ENCODE data around the gene ELP5.
A peak's percentile ranks its signal among the peaks of the same experiment; 100 is the strongest.

ELP5 gene

DNA sequence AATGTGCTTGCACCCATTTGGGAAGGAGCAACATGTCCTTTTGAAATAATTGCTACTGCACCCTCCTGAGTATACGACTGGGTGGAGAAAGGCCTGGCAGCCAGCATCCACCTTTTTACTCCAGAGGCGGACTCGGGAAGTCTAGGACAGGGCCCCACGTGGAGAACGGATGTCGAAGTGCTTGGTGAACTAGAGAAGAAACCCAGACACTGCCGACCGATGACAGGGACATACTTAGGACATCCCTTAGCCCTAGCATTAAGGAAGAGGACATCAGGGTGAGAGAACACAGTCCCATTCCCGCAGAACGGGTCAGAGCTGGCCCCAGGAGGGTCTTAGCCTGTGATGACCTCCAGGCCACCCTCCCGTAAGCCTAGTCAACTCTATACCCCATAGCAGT lies 38.7 kb downstream of the ELP5 start:
- TF ChIP-seq, protein P1, sequence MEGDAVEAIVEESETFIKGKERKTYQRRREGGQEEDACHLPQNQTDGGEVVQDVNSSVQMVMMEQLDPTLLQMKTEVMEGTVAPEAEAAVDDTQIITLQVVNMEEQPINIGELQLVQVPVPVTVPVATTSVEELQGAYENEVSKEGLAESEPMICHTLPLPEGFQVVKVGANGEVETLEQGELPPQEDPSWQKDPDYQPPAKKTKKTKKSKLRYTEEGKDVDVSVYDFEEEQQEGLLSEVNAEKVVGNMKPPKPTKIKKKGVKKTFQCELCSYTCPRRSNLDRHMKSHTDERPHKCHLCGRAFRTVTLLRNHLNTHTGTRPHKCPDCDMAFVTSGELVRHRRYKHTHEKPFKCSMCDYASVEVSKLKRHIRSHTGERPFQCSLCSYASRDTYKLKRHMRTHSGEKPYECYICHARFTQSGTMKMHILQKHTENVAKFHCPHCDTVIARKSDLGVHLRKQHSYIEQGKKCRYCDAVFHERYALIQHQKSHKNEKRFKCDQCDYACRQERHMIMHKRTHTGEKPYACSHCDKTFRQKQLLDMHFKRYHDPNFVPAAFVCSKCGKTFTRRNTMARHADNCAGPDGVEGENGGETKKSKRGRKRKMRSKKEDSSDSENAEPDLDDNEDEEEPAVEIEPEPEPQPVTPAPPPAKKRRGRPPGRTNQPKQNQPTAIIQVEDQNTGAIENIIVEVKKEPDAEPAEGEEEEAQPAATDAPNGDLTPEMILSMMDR (IDR thresholded peaks at IDR 0.05; ENCODE audit: borderline replicate concordance, control extremely low read depth, extremely low read depth, insufficient read depth, missing control alignments), result no peak
- in situ Hi-C loops (cut with MboI; ENCODE audit: low sequenced_read_pairs, unreplicated experiment), result loop anchor here (25.0 kb wide), 1 partner anchor 253 kb away; the partner anchor contains the start of genes SLC16A11 and SLC16A13
- peak; percentile 17 for DNase-seq (ENCODE audit: low spot score)

DNA sequence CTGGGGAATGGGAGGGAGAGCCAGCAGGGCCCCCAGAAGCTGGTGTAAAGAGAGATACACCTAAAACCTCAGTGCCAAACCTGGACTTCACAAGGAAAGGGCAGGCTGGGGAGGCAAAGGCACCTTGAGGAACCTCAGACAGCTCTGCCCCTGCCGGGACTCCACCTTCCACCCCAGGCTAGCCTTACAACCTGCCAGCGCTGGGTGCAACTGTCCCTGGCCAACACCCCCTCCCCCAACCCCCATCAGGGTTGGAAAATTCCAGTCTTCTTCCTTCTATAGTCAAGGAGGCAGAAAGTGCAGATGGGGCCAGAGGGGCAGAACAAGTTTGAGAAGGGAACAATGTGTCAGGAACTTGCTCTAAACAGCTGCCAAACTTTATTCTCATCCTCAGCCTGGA lies 40.2 kb downstream of the ELP5 start:
- DNase-seq (ENCODE audit: low spot score), result no peak
- TF ChIP-seq, protein P1 (IDR thresholded peaks at IDR 0.05; ENCODE audit: borderline replicate concordance, control extremely low read depth, extremely low read depth, insufficient read depth, missing control alignments), result no peak
- in situ Hi-C loops (cut with MboI; ENCODE audit: low sequenced_read_pairs, unreplicated experiment), result loop anchor here (25.0 kb wide), 1 partner anchor 255 kb away; the partner anchor contains the start of genes SLC16A11 and SLC16A13

DNA sequence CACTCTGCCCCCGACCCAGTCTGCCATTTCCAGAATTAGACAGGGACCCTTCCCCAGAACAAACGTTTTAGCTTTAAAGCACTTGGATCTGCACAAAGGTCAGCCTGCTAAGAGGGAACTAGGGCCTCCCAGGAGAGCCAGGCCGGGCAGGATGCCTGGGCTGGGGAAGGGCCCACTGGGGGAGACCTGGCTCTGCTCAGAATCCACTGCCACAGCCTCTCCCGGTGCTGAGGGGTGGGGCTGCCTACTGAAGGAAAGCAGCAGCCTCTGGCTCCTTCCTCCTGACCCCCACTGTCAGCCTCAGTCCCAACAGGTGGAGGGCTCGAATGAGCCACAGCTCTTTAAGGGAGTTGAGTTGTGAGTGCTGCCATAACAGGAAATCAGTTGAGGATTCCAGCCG lies 40.7 kb downstream of the ELP5 start:
- TF ChIP-seq, protein P1 (IDR thresholded peaks at IDR 0.05; ENCODE audit: borderline replicate concordance, control extremely low read depth, extremely low read depth, insufficient read depth, missing control alignments), result no peak
- in situ Hi-C loops (cut with MboI; ENCODE audit: low sequenced_read_pairs, unreplicated experiment), result loop anchor here (25.0 kb wide), 1 partner anchor 255 kb away; the partner anchor contains the start of genes SLC16A11 and SLC16A13
- DNase-seq (ENCODE audit: low spot score), result peak; percentile 34

DNA sequence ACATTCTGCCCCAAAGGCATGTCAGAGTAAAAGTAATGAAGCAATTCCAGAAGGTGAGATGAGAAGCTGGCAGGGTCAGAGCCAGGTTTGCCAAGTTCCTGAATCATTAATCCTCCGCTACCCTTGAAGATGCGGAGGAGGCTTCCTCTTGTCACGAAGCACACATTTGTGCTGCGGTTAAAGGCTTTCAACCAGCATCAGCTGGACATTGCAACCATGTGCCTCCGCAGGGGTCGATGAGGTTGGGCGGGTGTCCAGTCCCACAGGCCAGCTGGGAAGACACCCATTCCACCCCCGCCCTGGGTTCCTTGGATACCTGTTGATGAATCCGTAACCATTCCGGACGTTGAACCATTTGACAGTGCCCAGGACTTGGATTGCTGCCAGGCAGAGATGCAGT lies 41.1 kb downstream of the ELP5 start:
- in situ Hi-C loops (cut with MboI; ENCODE audit: low sequenced_read_pairs, unreplicated experiment), result loop anchor here (25.0 kb wide), 1 partner anchor 256 kb away; the partner anchor contains the start of genes SLC16A11 and SLC16A13
- peak; percentile 12 for DNase-seq (ENCODE audit: low spot score)
- TF ChIP-seq, protein P1 (IDR thresholded peaks at IDR 0.05; ENCODE audit: borderline replicate concordance, control extremely low read depth, extremely low read depth, insufficient read depth, missing control alignments), result no peak

DNA sequence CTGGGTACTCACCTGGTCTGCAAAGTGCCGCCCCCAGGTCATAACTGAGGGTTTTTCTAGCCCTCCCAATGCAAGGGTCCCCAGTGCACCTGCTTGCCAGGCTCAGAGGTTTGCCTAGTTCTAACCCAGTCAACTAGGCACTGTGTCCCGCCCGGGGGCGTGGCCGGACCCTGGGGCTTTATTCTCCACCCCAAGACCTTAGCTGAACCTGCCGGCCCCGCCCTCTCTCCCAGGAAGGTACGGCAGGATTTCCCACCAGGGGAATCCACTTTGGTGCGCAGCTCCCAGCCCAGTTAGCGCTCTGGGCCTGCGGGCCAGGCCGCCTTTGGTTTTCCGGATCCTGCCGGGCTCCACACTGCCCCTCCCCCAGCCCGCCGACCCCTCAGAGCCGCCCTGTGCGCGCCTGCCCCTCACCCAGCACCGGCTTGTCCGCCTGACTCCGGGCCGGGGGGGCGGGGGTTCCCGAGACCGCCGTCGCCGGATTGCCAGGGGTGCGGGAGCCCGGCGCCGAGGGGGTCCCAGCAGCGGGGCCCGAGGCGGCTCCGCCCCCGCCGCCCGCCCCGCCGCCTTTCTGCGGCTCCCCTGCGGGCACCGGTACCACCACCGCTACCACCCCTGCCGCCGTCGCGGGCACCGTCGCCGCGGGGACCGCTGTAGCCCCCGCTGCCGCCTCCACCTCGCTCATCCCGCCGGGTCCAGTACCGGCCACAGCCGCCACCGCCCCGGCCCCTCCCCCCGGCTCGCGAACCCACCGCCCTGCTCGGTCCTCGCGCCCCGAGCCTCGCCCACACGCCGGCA lies 42.0 kb downstream of the ELP5 start:
- DNase-seq (ENCODE audit: low spot score), result no peak
- in situ Hi-C loops (cut with MboI; ENCODE audit: low sequenced_read_pairs, unreplicated experiment), result loop anchor here (25.0 kb wide), 1 partner anchor 257 kb away; the partner anchor contains the start of genes SLC16A11 and SLC16A13
- TF ChIP-seq, protein P1 (IDR thresholded peaks at IDR 0.05; ENCODE audit: borderline replicate concordance, control extremely low read depth, extremely low read depth, insufficient read depth, missing control alignments), result no peak

DNA sequence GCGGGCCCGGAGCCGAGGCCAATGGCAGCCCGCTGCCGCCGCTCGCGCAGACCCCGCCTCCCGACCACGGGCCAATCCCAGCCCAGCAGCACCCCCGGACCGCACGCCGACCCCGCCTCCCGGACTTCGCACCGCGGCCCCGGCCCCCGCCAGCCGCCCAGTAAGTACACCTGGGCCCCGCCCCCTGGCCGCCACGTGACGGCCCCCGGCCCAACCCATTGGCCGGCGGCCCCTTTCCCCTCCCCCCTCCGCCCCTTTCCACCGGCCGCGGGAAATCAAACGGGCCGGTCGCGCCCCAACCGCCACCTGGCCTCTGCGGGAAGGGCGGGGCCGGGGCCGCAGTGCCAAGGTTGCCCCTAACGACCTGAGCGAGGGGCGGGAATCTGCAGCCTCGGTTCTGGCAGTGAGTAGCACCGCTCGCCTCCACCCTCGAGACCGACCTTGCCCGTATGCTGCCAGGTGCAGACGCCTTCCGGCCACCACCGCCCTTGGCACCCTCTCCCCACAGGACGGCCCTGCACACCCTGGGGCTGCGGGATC lies 42.7 kb downstream of the ELP5 start, which contains the start of gene YBX2:
YBX2 (minus strand) TSS at position 26 of the 540 bp plus-strand sequence. CDS start 139 bp downstream, outside the sequence.
- TF ChIP-seq, protein P1 (IDR thresholded peaks at IDR 0.05; ENCODE audit: borderline replicate concordance, control extremely low read depth, extremely low read depth, insufficient read depth, missing control alignments), result no peak
- in situ Hi-C loops (cut with MboI; ENCODE audit: low sequenced_read_pairs, unreplicated experiment), result loop anchor here (25.0 kb wide), 1 partner anchor 257 kb away; the partner anchor contains the start of genes SLC16A11 and SLC16A13
- DNase-seq (ENCODE audit: low spot score), result peak; percentile 89

Measured in GM13976 (cell line).